Mesodermal cell (in vitro differentiated cells): ENCODE measurements around the gene CORO2A.

Experiments used
- H3K27ac ChIP-seq: 2 replicates; pipeline ENCODE4 v1.7.0; 2013; ENCODE audit warnings: mild to moderate bottlenecking, low read depth, low read length, moderate library complexity; ENCODE audit not compliant: severe bottlenecking
- H3K36me3 ChIP-seq: 2 replicates; pipeline ENCODE4 v1.7.1; 2013; ENCODE audit warnings: mild to moderate bottlenecking, low read length, moderate library complexity; ENCODE audit not compliant: control insufficient read depth, insufficient read depth
- H3K4me1 ChIP-seq: one replicate; pipeline ENCODE4 v1.7.1; 2013; ENCODE audit warnings: mild to moderate bottlenecking, low read length; ENCODE audit not compliant: insufficient read depth, control insufficient read depth, poor library complexity, severe bottlenecking
- H3K4me3 ChIP-seq: 2 replicates; pipeline ENCODE4 v1.7.0; 2013; ENCODE audit warnings: low read length, control low read depth, mild to moderate bottlenecking; ENCODE audit not compliant: insufficient read depth, poor library complexity, severe bottlenecking; ENCODE audit errors: extremely low read depth
- H3K9me3 ChIP-seq: 2 replicates; pipeline ENCODE4 v1.7.1; 2013; ENCODE audit warnings: mild to moderate bottlenecking, low read length, moderate library complexity; ENCODE audit not compliant: control insufficient read depth
- WGBS, 2 experiments: methylation state at CpG; one replicate each; pipeline ENCODE4 v1.1.5; 2013; ENCODE audit warnings: missing lambda C conversion rate in 2 of 2; ENCODE audit not compliant: insufficient coverage in 2 of 2; 5-methylcytosine and 5-hydroxymethylcytosine counted together

CORO2A gene

DNA sequence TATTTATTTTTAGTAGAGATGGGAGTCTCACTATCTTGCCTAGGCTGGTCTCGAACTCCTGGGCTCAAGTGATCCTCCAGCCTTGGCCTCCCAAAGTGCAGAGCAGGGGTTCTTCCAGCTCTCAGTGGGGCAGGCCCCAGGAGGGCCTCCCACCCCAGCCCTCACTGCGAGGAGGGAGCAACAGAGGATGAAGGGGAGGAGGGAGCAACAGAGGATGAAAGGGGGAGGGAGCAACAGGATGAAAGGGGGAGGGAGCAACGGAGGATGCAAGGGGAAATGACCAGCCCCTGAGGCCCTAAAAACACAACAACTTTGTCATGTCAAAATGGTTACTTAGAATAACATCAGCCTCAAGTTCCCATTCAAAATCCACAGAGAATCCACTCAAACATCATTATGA lies 83.4 kb downstream of the CORO2A start:
- H3K36me3 ChIP-seq: no peaks in the 10 kb centered on the region
- 20% methylated on average over 1 of the region's 3 CpGs; no CpG with 5 or more reads in 1 of the 2 experiments for WGBS, 2 experiments
- H3K9me3 ChIP-seq: no peaks in the 10 kb centered on the region
- no peaks in the 10 kb centered on the region for H3K4me1 ChIP-seq
- H3K27ac ChIP-seq: no peak overlapping the region
- no peak overlapping the region for H3K4me3 ChIP-seq

DNA sequence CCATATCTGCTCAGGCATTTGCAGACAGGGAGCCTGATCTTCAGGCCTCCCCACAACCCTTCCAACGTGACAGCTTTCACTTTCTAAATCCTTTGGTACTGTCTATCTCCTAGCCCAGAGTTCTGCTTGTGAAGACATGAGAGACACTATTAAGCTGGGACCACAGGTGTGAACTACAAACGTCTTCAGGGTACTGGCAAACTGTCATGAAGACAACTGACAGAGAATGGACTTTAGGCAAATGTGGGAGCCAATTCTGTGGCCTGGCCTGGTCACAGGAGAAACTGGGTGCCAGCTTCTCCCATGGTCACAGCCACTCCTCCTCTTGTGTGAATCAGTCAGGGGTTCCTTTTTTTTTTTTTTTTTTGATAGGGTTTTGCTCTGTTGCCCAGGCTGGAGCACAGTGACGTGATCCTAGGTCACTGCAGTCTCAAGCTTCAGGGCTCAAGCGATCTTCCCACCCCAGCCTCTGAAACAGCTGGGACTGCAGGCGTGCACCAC lies 83.9 kb downstream of the CORO2A start:
- H3K4me1 ChIP-seq: no peaks in the 10 kb centered on the region
- H3K4me3 ChIP-seq: no peak overlapping the region
- no peaks in the 10 kb centered on the region for H3K36me3 ChIP-seq
- WGBS, 2 experiments: 55 to 75% methylated on average over 1 to 2 of the region's 5 CpGs
- no peak overlapping the region for H3K27ac ChIP-seq
- no peaks in the 10 kb centered on the region for H3K9me3 ChIP-seq

DNA sequence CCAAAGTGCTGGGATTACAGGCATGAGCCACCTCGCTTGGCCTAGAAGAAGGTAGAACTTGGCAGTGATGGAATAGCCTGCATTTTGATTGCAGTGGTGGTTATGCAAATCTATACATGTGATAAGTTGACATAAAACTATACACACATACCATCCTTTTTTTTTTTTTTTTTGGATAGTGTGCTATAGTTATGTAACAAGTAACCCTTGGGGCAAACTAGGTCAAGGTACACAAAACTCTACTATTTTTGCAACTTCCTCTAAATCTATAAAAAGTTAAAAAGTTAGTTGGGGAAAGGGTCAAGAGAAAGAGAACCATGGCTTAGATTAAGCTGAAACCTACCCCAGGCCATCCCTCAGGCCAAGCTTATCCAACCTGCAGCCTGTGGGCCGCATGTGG lies 84.5 kb downstream of the CORO2A start:
- H3K27ac ChIP-seq: no peak overlapping the region
- no peak overlapping the region for H3K4me3 ChIP-seq
- no peaks in the 10 kb centered on the region for H3K9me3 ChIP-seq
- 80% methylated on average over 1 of the region's 2 CpGs; no CpG with 5 or more reads in 1 of the 2 experiments for WGBS, 2 experiments
- H3K36me3 ChIP-seq: no peaks in the 10 kb centered on the region
- H3K4me1 ChIP-seq: no peaks in the 10 kb centered on the region

DNA sequence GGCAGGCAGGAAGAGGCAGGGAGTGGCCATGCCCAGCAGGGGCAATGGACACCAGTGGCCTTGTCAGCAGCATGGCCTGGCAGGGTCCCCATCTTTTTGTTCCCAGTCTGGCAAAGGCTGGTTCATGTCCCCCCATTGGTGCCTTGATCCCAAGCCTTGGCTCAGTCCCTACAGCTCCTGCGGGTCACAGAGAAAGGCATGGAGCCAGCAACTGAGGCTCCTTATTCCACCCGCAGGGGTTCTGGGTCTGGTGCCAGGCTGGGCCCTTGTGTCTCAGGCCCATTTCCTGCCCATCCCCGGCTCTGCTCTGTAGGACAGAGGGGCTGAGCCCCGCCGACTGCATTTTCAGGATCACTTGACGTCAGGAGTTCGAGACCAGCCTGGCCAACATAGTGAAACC lies 87.4 kb downstream of the CORO2A start:
- WGBS, 2 experiments: 87 to 94% methylated on average over 6 to 7 of the region's 7 CpGs

DNA sequence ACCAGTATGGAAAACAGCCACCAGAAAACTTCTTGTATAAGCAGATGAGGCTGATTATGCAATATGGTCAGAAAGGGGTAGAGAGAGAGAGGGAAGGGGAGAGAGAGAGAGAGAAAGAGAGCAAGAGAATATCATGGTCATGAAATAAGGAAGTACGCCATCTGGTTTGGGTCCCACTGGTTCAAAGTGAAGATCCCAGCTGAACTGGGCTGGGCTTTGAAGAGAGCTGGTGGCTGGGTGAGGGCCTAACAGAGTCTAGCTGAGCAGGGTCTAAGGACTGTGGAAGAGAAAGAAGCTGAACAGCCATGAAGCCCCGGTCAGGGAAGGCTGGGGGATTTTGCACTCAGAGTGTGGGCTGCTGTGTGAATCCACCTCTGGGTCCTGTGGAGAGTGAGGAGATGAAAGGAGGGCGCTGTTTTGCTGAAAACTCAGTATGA lies 88.0 kb downstream of the CORO2A start:
- no peaks in the 10 kb centered on the region for H3K4me1 ChIP-seq
- H3K4me3 ChIP-seq: no peak overlapping the region
- no peak overlapping the region for H3K27ac ChIP-seq
- 100% methylated on average over 1 to 3 of the region's 3 CpGs for WGBS, 2 experiments
- H3K36me3 ChIP-seq: no peaks in the 10 kb centered on the region
- no peaks in the 10 kb centered on the region for H3K9me3 ChIP-seq

More for the DNA sequence above, 87.4 kb downstream of the CORO2A start:
- Histone ChIP-seq H3K27ac (no peak overlapping the region), H3K36me3 (no peaks in the 10 kb centered on the region), H3K4me1 (no peaks in the 10 kb centered on the region), H3K9me3 (no peaks in the 10 kb centered on the region), H3K4me3 (no peak overlapping the region)

DNA sequence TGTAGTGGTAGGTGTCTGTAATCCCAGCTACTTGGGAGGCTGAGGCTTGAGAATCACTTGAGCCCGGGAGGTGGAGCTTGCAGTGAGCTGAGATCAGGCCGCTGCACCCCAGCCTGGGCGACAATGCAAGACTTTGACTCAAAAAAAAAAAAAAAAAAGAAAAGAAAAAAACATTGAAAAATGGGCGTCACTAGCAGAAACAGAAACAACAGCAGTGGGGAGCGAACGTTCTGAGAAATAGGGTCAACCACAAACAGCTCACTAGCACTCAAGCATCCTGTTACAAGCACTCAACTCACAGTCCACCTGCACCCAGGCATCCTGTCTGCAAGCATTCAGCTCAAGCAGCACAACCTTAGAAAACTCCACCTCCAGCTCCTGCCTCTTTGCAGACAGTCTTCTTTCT lies 90.6 kb downstream of the CORO2A start:
- H3K4me1 ChIP-seq: no peaks in the 10 kb centered on the region
- no peaks in the 10 kb centered on the region for H3K36me3 ChIP-seq
- WGBS, 2 experiments: 20 to 60% methylated on average over 2 of the region's 6 CpGs
- H3K4me3 ChIP-seq: no peak overlapping the region
- H3K9me3 ChIP-seq: no peaks in the 10 kb centered on the region
- no peak overlapping the region for H3K27ac ChIP-seq

DNA sequence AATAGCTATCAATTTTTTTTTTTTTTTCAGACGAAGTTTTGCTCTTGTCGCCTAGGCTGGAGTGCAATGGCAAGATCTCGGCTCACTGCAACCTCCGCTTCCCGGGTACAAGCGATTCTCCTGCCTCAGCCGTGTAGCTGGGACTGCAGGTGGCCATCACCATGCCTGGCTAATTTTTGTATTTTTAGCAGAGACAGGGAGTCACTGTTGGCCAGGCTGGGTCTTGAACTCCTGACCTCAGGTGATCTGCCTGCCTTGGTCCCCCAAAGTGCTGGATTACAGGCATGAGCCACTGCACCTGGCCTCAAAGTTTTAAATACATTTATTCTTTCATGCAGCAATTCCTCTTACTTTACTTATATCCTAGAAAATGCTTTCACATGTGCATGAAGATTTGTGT lies 91.0 kb downstream of the CORO2A start:
- WGBS, 2 experiments: 86 to 95% methylated on average over 7 of the region's 7 CpGs

DNA sequence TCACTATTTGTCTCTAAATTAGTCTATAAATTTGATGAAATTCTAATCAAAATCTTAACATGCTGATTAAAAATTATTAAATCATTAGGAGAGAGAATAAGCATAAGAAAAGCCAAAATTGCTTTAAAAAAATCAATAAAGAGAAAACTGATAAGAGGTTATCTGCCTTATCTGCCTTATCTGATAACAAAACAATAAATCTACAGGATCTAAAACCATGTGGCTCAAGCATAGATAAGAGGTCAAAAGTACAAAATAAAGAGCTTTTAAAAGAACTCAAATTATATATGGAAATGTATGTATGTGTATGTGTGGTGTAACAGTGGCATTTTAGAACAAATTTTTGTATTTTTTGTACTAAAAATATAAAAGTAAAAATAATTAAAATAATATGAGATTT lies 92.0 kb downstream of the CORO2A start:
- H3K36me3 ChIP-seq: no peaks in the 10 kb centered on the region
- H3K4me1 ChIP-seq: no peaks in the 10 kb centered on the region
- no peaks in the 10 kb centered on the region for H3K9me3 ChIP-seq
- no peak overlapping the region for H3K4me3 ChIP-seq
- no peak overlapping the region for H3K27ac ChIP-seq

More for the DNA sequence above, 91.0 kb downstream of the CORO2A start:
- no peak overlapping the region for H3K4me3 ChIP-seq
- H3K9me3 ChIP-seq: no peaks in the 10 kb centered on the region
- no peaks in the 10 kb centered on the region for H3K36me3 ChIP-seq
- no peaks in the 10 kb centered on the region for H3K4me1 ChIP-seq
- no peak overlapping the region for H3K27ac ChIP-seq

DNA sequence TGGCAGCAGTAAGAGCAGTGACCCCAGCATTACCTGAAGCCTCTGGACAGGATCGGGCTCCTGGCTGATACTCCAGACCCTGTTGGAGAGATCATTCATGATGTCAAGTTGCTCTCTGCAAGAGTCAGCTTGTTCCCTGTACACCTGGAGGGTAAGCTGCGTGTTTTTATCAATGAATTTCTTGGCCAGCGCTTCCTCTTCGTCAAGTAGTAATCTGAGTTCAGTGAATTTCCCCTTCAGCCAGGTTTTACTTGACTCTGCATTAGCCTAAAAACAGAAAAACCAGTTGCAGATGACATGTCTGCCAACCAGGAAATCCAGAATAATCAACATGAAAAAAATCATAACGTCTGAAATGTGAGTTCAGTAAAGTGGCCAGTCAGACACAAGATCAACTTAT lies 92.5 kb downstream of the CORO2A start:
- no peaks in the 10 kb centered on the region for H3K4me1 ChIP-seq
- no peak overlapping the region for H3K4me3 ChIP-seq
- H3K27ac ChIP-seq: no peak overlapping the region
- 95 to 96% methylated on average over 5 of the region's 5 CpGs for WGBS, 2 experiments
- H3K9me3 ChIP-seq: no peaks in the 10 kb centered on the region
- H3K36me3 ChIP-seq: no peaks in the 10 kb centered on the region

DNA sequence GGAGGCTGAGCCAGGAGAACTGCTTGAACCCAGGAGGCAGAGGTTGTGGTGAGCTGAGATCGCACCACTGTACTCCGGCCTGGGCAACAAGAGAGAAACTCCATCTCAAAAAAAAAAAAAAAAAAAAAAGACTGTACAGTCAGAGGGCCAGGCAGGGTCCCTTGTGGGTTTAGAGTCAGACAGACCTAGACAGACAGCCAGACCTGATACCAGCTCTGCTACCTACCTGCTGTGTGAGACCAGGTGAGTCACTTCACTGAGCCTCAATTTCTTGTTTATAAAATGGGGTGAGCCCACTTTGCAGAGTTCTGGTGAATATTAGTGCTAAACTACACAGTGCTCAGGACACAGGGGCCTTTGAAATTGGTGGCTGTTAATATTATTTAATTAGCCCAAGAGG lies 93.1 kb downstream of the CORO2A start:
- Histone ChIP-seq H3K9me3 (no peaks in the 10 kb centered on the region), H3K4me3 (no peak overlapping the region), H3K4me1 (no peaks in the 10 kb centered on the region), H3K27ac (no peak overlapping the region), H3K36me3 (no peaks in the 10 kb centered on the region)
- no CpG with 5 or more reads among the region's 2 CpGs for WGBS, 2 experiments

DNA sequence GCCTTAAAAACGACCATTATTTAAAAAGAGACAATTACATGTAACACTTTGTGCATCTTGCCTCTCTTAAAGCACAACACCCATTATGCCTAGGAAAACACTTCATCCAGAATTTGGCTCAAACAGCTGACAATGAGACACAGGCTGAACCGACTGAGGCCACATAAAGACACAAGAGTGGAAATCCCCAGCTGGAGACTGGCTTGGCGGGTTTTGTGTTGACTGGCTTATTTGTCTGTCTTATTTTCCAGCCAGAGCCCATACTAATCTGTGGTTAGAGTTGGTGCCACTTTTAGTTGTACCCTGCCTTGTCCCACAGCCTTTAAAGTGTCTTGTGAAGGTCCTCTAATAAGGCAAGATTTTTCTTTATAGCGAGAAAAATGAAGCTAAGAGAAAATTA lies 94.6 kb downstream of the CORO2A start:
- Histone ChIP-seq H3K27ac (no peak overlapping the region), H3K4me1 (no peaks in the 10 kb centered on the region), H3K36me3 (no peaks in the 10 kb centered on the region), H3K9me3 (no peaks in the 10 kb centered on the region), H3K4me3 (no peak overlapping the region)
- 91% methylated on average over 1 to 3 of the region's 4 CpGs for WGBS, 2 experiments
